Fibroblast of villous mesenchyme (primary cell): ENCODE data around the gene KDM6A. TPM values are rescaled to one million over a fixed set of nuclear protein-coding genes. Genes with fewer than 3 reads are reported as not detected.
"Not testable (repeated sequence)": the region's sequence is repeated elsewhere in the genome, so short reads cannot be mapped to it uniquely, and the experiment has no call there.

Source experiments
- DNase-seq: peaks from one replicate; pipeline ENCODE4 v3.0.0-alpha.2; 2010; ENCODE audit warnings: low read depth
- H3K4me3 ChIP-seq: 2 replicates; pipeline ENCODE4 v1.5.1; 2011; ENCODE audit warnings: low read depth, mild to moderate bottlenecking, low read length
- CTCF ChIP-seq: IDR thresholded peaks from 2 replicates; pipeline ENCODE4 v1.5.1; 2012; ENCODE audit warnings: low read depth, mild to moderate bottlenecking, low read length; ENCODE audit not compliant: insufficient read depth
- total RNA-seq: library from RNA; depleted of rRNA; stranded (reverse); fragments of >200 nt; gene quantifications from 2 replicates; pipeline ENCODE4 v1.2.3, GENCODE V29; 2012

Gene KDM6A
- total RNA-seq, 1 donor: 27.6 TPM

GRCh38 chrX:44844204-44844603, 28.8 kb upstream of the KDM6A start:
- no peak overlapping the region for H3K4me3 ChIP-seq
- no peak for DNase-seq
- no peak for TF ChIP-seq CTCF

GRCh38 chrX:44850891-44851290, 22.1 kb upstream of the KDM6A start:
- DNase-seq, H3K4me3 ChIP-seq: not testable (repeated sequence)

GRCh38 chrX:44871114-44871645, 1.8 kb upstream of the KDM6A start:
- DNase-seq: peak; percentile 30
- TF ChIP-seq CTCF: no peak
- H3K4me3 ChIP-seq: peak overlapping the region; percentile 84

- peak overlapping the region; percentile 84 for H3K4me3 ChIP-seq
- DNase-seq: peak; percentile 37
- no peak for TF ChIP-seq CTCF
These were observed 812 bp upstream of the KDM6A start for GRCh38 chrX:44871931-44872820.

- TF ChIP-seq CTCF: no peak
- DNase-seq: peak; percentile 46
- H3K4me3 ChIP-seq: peak overlapping the region; percentile 84
These were observed 658 bp downstream of the KDM6A start for GRCh38 chrX:44873415-44874276.

- TF ChIP-seq CTCF: no peak
- H3K4me3 ChIP-seq: peak overlapping the region; percentile 84
- DNase-seq: peak; percentile 55
These were observed 1.6 kb downstream of the KDM6A start for GRCh38 chrX:44874420-44875184.
